Trophoblast cell (in vitro differentiated cells and primary cell): ENCODE results near the gene PARVB.

Experiments used
- DNase-seq, 2 donors: peaks; one replicate each; pipeline ENCODE4 v3.0.0-alpha.2; 2016
- H2AFZ ChIP-seq: 2 replicates; pipeline ENCODE4 v1.6.1; 2013; ENCODE audit warnings: low read length, moderate library complexity, mild to moderate bottlenecking; ENCODE audit not compliant: insufficient read depth, poor library complexity
- H2AK5ac ChIP-seq: 2 replicates; pipeline ENCODE4 v1.6.1; 2013; ENCODE audit warnings: mild to moderate bottlenecking, low read length
- H2BK120ac ChIP-seq: 2 replicates; pipeline ENCODE4 v1.6.1; 2013; ENCODE audit warnings: low read length, mild to moderate bottlenecking, moderate library complexity; ENCODE audit not compliant: insufficient read depth, poor library complexity
- H2BK12ac ChIP-seq: 2 replicates; pipeline ENCODE4 v1.6.1; 2013; ENCODE audit warnings: mild to moderate bottlenecking, low read length, moderate library complexity
- H2BK5ac ChIP-seq: 2 replicates; pipeline ENCODE4 v1.6.1; 2013; ENCODE audit warnings: low read length, low read depth, moderate library complexity, mild to moderate bottlenecking; ENCODE audit not compliant: poor library complexity
- H3K14ac ChIP-seq: 2 replicates; pipeline ENCODE4 v1.6.1; 2013; ENCODE audit warnings: mild to moderate bottlenecking, low read length
- H3K18ac ChIP-seq: 2 replicates; pipeline ENCODE4 v1.6.1; 2013; ENCODE audit warnings: mild to moderate bottlenecking, low read length
- H3K23ac ChIP-seq: 2 replicates; pipeline ENCODE4 v1.6.1; 2013; ENCODE audit warnings: low read length
- H3K27ac ChIP-seq: 2 replicates; pipeline ENCODE4 v1.5.1; 2013; ENCODE audit warnings: low read depth, mild to moderate bottlenecking, inconsistent platforms, low read length, moderate library complexity
- H3K27me3 ChIP-seq: 2 replicates; pipeline ENCODE4 v1.6.1; 2013; ENCODE audit warnings: inconsistent platforms, mild to moderate bottlenecking, low read length, moderate library complexity; ENCODE audit not compliant: insufficient read depth
- H3K36me3 ChIP-seq, 2 experiments: 1 replicate in 1 of 2; 2 replicates in 1 of 2; pipeline ENCODE4 v1.6.1; 2013; ENCODE audit warnings: low read length in 2 of 2, mild to moderate bottlenecking in 2 of 2, moderate library complexity in 1 of 2; ENCODE audit not compliant: insufficient read depth in 2 of 2, control insufficient read depth in 1 of 2
- H3K4ac ChIP-seq: 2 replicates; pipeline ENCODE4 v1.6.1; 2013; ENCODE audit warnings: low read depth, mild to moderate bottlenecking, low read length, moderate library complexity
- H3K4me1 ChIP-seq, 2 experiments: 1 replicate in 1 of 2; 2 replicates in 1 of 2; pipeline ENCODE4 v1.6.1; 2013; ENCODE audit warnings: low read length in 2 of 2, mild to moderate bottlenecking in 2 of 2, moderate library complexity in 1 of 2; ENCODE audit not compliant: insufficient read depth in 2 of 2, control insufficient read depth in 1 of 2
- H3K4me2 ChIP-seq: 2 replicates; pipeline ENCODE4 v1.6.1; 2013; ENCODE audit warnings: inconsistent platforms, mild to moderate bottlenecking, low read length, moderate library complexity
- H3K4me3 ChIP-seq: 2 replicates; pipeline ENCODE4 v1.5.1; 2013; ENCODE audit warnings: mild to moderate bottlenecking, low read depth, low read length, inconsistent platforms
- H3K79me1 ChIP-seq: one replicate; pipeline ENCODE4 v1.6.1; 2013; ENCODE audit warnings: low read length
- H3K79me2 ChIP-seq: 2 replicates; pipeline ENCODE4 v1.6.1; 2013; ENCODE audit warnings: low read length, mild to moderate bottlenecking; ENCODE audit not compliant: control insufficient read depth, insufficient read depth, poor library complexity
- H3K9ac ChIP-seq: 2 replicates; pipeline ENCODE4 v1.6.1; 2013; ENCODE audit warnings: mild to moderate bottlenecking, low read length
- H3K9me3 ChIP-seq: 2 replicates; pipeline ENCODE4 v1.6.1; 2013; ENCODE audit warnings: low read depth, mild to moderate bottlenecking, control low read depth, inconsistent platforms, low read length; ENCODE audit not compliant: insufficient read depth
- H4K12ac ChIP-seq: 2 replicates; pipeline ENCODE4 v1.6.1; 2013; ENCODE audit warnings: low read depth, mild to moderate bottlenecking, low read length, moderate library complexity
- H4K8ac ChIP-seq: 2 replicates; pipeline ENCODE4 v1.6.1; 2013; ENCODE audit warnings: low read depth, mild to moderate bottlenecking, low read length, moderate library complexity
- H4K91ac ChIP-seq: one replicate; pipeline ENCODE4 v1.6.1; 2013; ENCODE audit warnings: low read depth, mild to moderate bottlenecking, low read length, moderate library complexity
- WGBS: extraction: QIAGEN DNeasy Blood & Tissue Kit; methylation state at CpG from one replicate; pipeline ENCODE4 v1.1.7; 2013; ENCODE audit warnings: missing lambda C conversion rate; ENCODE audit not compliant: insufficient read length, insufficient coverage; ENCODE audit errors: extremely low coverage; 5-methylcytosine and 5-hydroxymethylcytosine counted together

Gene PARVB

GRCh38 chr22:44098021-44098739, 74.1 kb downstream of the PARVB start:
- no CpG with 5 or more reads among the region's 17 CpGs for WGBS
- no peaks in the 10 kb centered on the region for H3K4me1 ChIP-seq

DNA sequence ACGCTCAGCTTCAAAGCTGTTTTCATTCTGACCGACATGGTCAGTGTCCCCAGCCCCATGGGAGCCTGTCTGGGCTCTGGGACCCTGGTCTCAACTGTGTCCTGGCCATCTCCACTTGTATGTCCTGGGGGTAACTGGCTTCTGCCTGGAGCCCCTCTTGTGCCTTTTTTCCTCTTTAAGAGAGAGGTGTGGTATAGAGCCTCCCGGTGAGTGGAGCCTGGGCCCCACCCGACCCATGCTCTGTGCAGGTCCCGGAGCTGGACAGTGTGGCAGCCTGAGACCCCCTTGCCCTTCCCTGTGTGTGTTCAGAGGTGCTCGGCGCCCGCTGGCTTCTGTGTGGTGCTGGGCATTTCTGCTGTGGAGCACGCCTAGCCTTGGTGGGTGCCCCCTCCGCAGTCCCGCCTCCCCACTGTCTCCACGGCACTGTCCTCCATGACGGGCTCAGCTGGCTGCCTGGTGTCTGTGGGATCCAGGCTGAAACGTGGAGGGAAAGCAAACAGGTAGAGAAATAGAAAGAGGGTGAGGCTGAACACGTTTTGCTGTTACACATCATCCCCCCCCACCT, 74.9 kb downstream of the PARVB start:
- no peak overlapping the region for H3K9ac ChIP-seq
- H4K91ac ChIP-seq, result no peak overlapping the region
- no peak overlapping the region for H4K8ac ChIP-seq
- no peak overlapping the region for H3K4me2 ChIP-seq
- no peak overlapping the region for H3K23ac ChIP-seq
- peaks cover 2% of the 10 kb centered on the region for H3K9me3 ChIP-seq
- H4K12ac ChIP-seq, result no peak overlapping the region
- no peak overlapping the region for H3K4me3 ChIP-seq
- no peak overlapping the region for H3K14ac ChIP-seq
- H3K4me1 ChIP-seq, result no peaks in the 10 kb centered on the region
- no peak overlapping the region for H3K18ac ChIP-seq
- no peak overlapping the region for H3K27ac ChIP-seq
- H3K79me1 ChIP-seq, result no peaks in the 10 kb centered on the region
- no peaks in the 10 kb centered on the region for H3K27me3 ChIP-seq
- no peaks in the 10 kb centered on the region for H3K79me2 ChIP-seq
- H2AK5ac ChIP-seq, result no peak overlapping the region
- no peak overlapping the region for H2BK120ac ChIP-seq
- no peak overlapping the region for H2AFZ ChIP-seq
- DNase-seq, result no peak
- H3K36me3 ChIP-seq, result no peaks in the 10 kb centered on the region
- no CpG with 5 or more reads among the region's 15 CpGs for WGBS
- H2BK12ac ChIP-seq, result no peak overlapping the region
- H3K4ac ChIP-seq, result no peak overlapping the region
- H2BK5ac ChIP-seq, result no peak overlapping the region

More at GRCh38 chr22:44098021-44098739, 74.1 kb downstream of the PARVB start:
- H3K4me3 ChIP-seq, result no peak overlapping the region
- H2BK120ac ChIP-seq, result no peak overlapping the region
- no peak overlapping the region for H4K91ac ChIP-seq
- no peak overlapping the region for H3K9ac ChIP-seq
- no peaks in the 10 kb centered on the region for H3K27me3 ChIP-seq
- H3K4me2 ChIP-seq, result no peak overlapping the region
- no peak overlapping the region for H4K12ac ChIP-seq
- H4K8ac ChIP-seq, result no peak overlapping the region
- no peak overlapping the region for H2BK12ac ChIP-seq
- no peak overlapping the region for H2AFZ ChIP-seq
- H3K27ac ChIP-seq, result no peak overlapping the region
- no peak overlapping the region for H3K23ac ChIP-seq
- no peaks in the 10 kb centered on the region for H3K79me2 ChIP-seq
- no peak for DNase-seq
- H3K14ac ChIP-seq, result no peak overlapping the region
- H2AK5ac ChIP-seq, result no peak overlapping the region
- H2BK5ac ChIP-seq, result no peak overlapping the region
- no peak overlapping the region for H3K18ac ChIP-seq
- H3K36me3 ChIP-seq, result no peaks in the 10 kb centered on the region
- H3K4ac ChIP-seq, result no peak overlapping the region
- H3K9me3 ChIP-seq, result peaks cover 2% of the 10 kb centered on the region
- no peaks in the 10 kb centered on the region for H3K79me1 ChIP-seq

- Histone ChIP-seq H2AFZ (no peak overlapping the region), H3K23ac (no peak overlapping the region), H3K9me3 (peaks cover 8% of the 10 kb centered on the region), H2BK120ac (no peak overlapping the region), H3K36me3 (no peaks in the 10 kb centered on the region), H3K9ac (no peak overlapping the region), H3K14ac (no peak overlapping the region), H4K91ac (no peak overlapping the region), H3K79me2 (no peaks in the 10 kb centered on the region), H3K4me3 (no peak overlapping the region), H3K4me2 (no peak overlapping the region), H2BK12ac (no peak overlapping the region), H3K18ac (no peak overlapping the region), H3K79me1 (no peaks in the 10 kb centered on the region), H3K27me3 (no peaks in the 10 kb centered on the region), H2BK5ac (no peak overlapping the region), H3K27ac (no peak overlapping the region), H2AK5ac (no peak overlapping the region), H4K12ac (no peak overlapping the region), H3K4ac (no peak overlapping the region), H4K8ac (no peak overlapping the region), H3K4me1 (no peaks in the 10 kb centered on the region)
- WGBS, result no CpG with 5 or more reads among the region's 13 CpGs
- no peak for DNase-seq
Measured at GRCh38 chr22:44099696-44100095, 75.6 kb downstream of the PARVB start.

DNA sequence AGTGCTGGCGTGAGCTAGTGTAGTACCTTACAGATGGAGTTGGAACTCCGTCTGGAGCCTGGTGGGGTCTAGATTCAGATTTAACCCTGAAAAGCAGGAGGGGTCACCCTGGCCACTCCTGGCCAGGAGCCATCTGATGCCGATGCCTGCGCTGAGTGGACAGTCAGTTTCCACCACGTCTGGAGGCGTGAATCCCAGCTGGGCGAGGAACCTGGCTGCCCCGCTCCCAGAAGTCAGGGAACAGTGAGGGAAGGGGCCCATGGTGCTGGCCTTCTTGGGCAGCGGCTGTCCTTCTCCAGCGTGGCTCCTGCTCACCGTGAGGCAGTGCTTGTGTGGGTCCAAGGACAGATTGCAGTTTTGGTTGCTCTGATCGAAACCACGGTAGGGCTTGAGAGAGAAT, 76.3 kb downstream of the PARVB start:
- Histone ChIP-seq H3K4me1 (no peaks in the 10 kb centered on the region), H2BK12ac (no peak overlapping the region), H4K12ac (no peak overlapping the region)

More for the DNA sequence above, 76.3 kb downstream of the PARVB start:
- no peaks in the 10 kb centered on the region for H3K79me2 ChIP-seq
- H4K91ac ChIP-seq, result no peak overlapping the region
- no peak overlapping the region for H2BK120ac ChIP-seq
- H3K4ac ChIP-seq, result no peak overlapping the region
- no peak overlapping the region for H3K18ac ChIP-seq
- H3K23ac ChIP-seq, result no peak overlapping the region
- H3K4me2 ChIP-seq, result no peak overlapping the region
- H2AFZ ChIP-seq, result no peak overlapping the region
- H3K27me3 ChIP-seq, result no peaks in the 10 kb centered on the region
- H3K14ac ChIP-seq, result no peak overlapping the region
- no CpG with 5 or more reads among the region's 13 CpGs for WGBS
- no peak overlapping the region for H3K27ac ChIP-seq
- no peak overlapping the region for H4K8ac ChIP-seq
- no peak overlapping the region for H3K9ac ChIP-seq
- H2AK5ac ChIP-seq, result no peak overlapping the region
- no peak overlapping the region for H3K4me3 ChIP-seq
- DNase-seq, result no peak
- H3K36me3 ChIP-seq, result no peaks in the 10 kb centered on the region
- H2BK5ac ChIP-seq, result no peak overlapping the region
- H3K9me3 ChIP-seq, result peaks cover 10% of the 10 kb centered on the region
- H3K79me1 ChIP-seq, result no peaks in the 10 kb centered on the region
